Uterus (tissue), 4 donors: Measurements from ENCODE around the gene RAB5B. TPM values are rescaled to one million over a fixed set of nuclear protein-coding genes. Genes with fewer than 3 reads are reported as not detected.

Experiments used
- DNase-seq, 2 donors: peaks; one replicate each; pipeline ENCODE4 v3.0.0-alpha.2; 2019 to 2020
- H3K27ac ChIP-seq, 2 donors: fragments of 200-600 bp; sonication (generic); 1 replicate in 1 of 2; 2 replicates in 1 of 2; pipeline ENCODE4 v1.5.1; 2016 to 2018
- H3K27me3 ChIP-seq, 2 donors: fragments of 200-600 bp; sonication (generic); one replicate each; pipeline ENCODE4 v1.5.1; 2018 to 2019; ENCODE audit warnings: control low read depth in 1 of 2
- H3K36me3 ChIP-seq, 2 donors: fragments of 200-600 bp; sonication (generic); one replicate each; pipeline ENCODE4 v1.5.1; 2019; ENCODE audit warnings: control low read depth in 1 of 2
- H3K4me1 ChIP-seq, 2 donors: fragments of 200-600 bp; sonication (generic); one replicate each; pipeline ENCODE4 v1.5.1; 2018 to 2019; ENCODE audit warnings: control low read depth in 1 of 2
- H3K4me3 ChIP-seq, 2 donors: fragments of 200-600 bp; sonication (generic); 1 replicate in 1 of 2; 2 replicates in 1 of 2; pipeline ENCODE4 v1.5.1; 2018 to 2019; ENCODE audit warnings: mild to moderate bottlenecking in 1 of 2
- H3K9me3 ChIP-seq, 2 donors: fragments of 200-600 bp; sonication (generic); one replicate each; pipeline ENCODE4 v1.5.1; 2019; ENCODE audit warnings: control low read depth in 1 of 2
- POLR2A ChIP-seq, 2 donors: fragments of 450-650 bp; IDR thresholded peaks; one replicate each; pipeline ENCODE4 v1.6.1; 2016; ENCODE audit warnings: antibody characterized with exemption in 2 of 2, mild to moderate bottlenecking in 1 of 2, moderate library complexity in 1 of 2
- intact Hi-C: fragments of 100-400 bp; cut with DNase I; formaldehyde crosslinking; loops from one replicate; pipeline ENCODE4 v1.15.1; 2023; ENCODE audit warnings: low total_unique reads
- total RNA-seq, 4 donors: library from RNA; depleted of rRNA in 3 of 4; stranded (reverse); fragments of >200 nt in 3 of 4; gene quantifications; one replicate each; pipeline versions ENCODE4 v1.1.0 to v1.2.4, GENCODE V29; 2014 to 2023
- TF ChIP-seq, protein P1 (sequence below), 4 experiments: fragments of 200-600 bp in 2 of 4; fragments of 450-650 bp in 2 of 4; sonication (generic) in 2 of 4; IDR thresholded peaks; one replicate each; pipeline ENCODE4 v1.5.1; 2016 to 2019; ENCODE audit warnings: antibody characterized with exemption in 4 of 4, mild to moderate bottlenecking in 2 of 4, moderate library complexity in 1 of 4
- donor health status: DM: yes; HTN: yes; CAD: no.

The RAB5B gene
- total RNA-seq, 4 donors from 2014 or later = 49.4 to 128 (median 67.2) TPM

DNA sequence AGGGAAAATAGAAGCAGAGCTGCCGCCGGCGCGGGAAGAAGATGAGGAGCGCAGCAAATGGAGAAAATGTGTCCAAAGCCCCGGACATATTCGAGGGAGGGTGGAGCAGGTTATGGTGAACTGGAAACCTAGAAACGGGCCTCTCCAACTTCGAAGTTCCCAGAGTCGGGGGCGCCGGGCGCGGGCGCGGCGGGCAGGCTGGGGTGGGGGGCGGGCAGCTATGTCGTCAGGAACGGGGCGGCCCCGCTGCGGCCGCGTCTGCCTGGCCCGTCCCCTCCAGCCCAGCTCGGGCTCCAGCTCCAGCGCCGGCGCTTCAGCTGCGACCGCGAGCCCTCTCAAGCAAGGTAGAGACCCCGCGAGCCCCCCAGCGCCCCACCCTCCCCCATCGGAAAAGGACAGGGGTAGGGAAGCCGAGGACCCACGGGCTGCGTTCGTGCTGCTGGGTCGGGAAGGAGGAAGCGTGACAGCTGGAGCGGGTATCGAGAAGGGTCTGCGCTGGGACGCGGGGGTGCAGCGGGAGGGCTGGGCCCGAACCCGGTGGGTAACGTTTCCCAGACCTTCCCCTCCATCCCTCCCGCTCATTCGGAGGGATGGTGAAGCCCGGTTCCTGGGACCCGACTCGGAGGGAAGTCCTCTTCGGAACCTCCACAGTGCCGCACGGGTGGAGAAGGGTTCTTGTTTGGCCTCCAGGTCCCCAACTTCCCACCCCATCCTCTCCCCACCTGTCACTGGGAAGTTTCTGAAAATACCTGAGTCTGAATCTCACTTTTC lies 41.9 kb upstream of the RAB5B start:
- peak overlapping the region; percentile 77 to 79 for H3K4me3 ChIP-seq
- no peaks in the 10 kb centered on the region for H3K36me3 ChIP-seq
- H3K4me1 ChIP-seq = peaks cover 4 to 7% of the 10 kb centered on the region in 2 donors
- TF ChIP-seq, protein P1, sequence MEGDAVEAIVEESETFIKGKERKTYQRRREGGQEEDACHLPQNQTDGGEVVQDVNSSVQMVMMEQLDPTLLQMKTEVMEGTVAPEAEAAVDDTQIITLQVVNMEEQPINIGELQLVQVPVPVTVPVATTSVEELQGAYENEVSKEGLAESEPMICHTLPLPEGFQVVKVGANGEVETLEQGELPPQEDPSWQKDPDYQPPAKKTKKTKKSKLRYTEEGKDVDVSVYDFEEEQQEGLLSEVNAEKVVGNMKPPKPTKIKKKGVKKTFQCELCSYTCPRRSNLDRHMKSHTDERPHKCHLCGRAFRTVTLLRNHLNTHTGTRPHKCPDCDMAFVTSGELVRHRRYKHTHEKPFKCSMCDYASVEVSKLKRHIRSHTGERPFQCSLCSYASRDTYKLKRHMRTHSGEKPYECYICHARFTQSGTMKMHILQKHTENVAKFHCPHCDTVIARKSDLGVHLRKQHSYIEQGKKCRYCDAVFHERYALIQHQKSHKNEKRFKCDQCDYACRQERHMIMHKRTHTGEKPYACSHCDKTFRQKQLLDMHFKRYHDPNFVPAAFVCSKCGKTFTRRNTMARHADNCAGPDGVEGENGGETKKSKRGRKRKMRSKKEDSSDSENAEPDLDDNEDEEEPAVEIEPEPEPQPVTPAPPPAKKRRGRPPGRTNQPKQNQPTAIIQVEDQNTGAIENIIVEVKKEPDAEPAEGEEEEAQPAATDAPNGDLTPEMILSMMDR (IDR thresholded peaks at IDR 0.05) = no peak
- peak; percentile 26 to 50 for TF ChIP-seq POLR2A (IDR thresholded peaks at IDR 0.05)
- no peaks in the 10 kb centered on the region for H3K27me3 ChIP-seq
- intact Hi-C loops = loop anchor here (5.0 kb wide), 1 partner anchor 105 kb away; the partner anchor contains the start of gene DNAJC14
- peak overlapping the region; percentile 83 to 91 for H3K27ac ChIP-seq
- peak; percentile 62 to 65 for DNase-seq
- H3K9me3 ChIP-seq = no peaks in the 10 kb centered on the region

DNA sequence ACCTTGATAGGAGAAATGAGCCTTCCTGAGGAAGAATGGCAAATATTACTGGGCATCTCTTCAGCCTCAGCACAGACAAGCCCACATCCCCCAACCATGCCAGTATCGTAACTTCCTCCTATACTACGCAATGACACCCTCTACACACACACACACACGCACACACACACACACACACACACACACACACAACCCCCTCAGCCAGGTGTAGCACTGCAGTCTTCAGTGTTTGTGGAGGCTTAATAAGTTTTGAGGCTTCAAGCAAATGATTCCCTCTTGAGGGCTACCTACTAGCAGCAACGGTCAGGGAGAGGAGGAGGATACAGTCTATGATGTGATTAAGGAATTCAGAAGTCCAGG lies 41.3 kb upstream of the RAB5B start:
- no peak for DNase-seq
- Histone ChIP-seq H3K4me3 (peak overlapping the region; percentile 77 to 79), H3K4me1 (peaks cover 4 to 7% of the 10 kb centered on the region in 2 donors), H3K9me3 (no peaks in the 10 kb centered on the region), H3K27ac (peak overlapping the region; percentile 83 to 91), H3K36me3 (no peaks in the 10 kb centered on the region), H3K27me3 (no peaks in the 10 kb centered on the region)
- TF ChIP-seq, protein P1 (IDR thresholded peaks at IDR 0.05) = no peak
- TF ChIP-seq POLR2A (IDR thresholded peaks at IDR 0.05) = no peak
- intact Hi-C loops = loop anchor here (5.0 kb wide), 1 partner anchor 105 kb away; the partner anchor contains the start of gene DNAJC14

DNA sequence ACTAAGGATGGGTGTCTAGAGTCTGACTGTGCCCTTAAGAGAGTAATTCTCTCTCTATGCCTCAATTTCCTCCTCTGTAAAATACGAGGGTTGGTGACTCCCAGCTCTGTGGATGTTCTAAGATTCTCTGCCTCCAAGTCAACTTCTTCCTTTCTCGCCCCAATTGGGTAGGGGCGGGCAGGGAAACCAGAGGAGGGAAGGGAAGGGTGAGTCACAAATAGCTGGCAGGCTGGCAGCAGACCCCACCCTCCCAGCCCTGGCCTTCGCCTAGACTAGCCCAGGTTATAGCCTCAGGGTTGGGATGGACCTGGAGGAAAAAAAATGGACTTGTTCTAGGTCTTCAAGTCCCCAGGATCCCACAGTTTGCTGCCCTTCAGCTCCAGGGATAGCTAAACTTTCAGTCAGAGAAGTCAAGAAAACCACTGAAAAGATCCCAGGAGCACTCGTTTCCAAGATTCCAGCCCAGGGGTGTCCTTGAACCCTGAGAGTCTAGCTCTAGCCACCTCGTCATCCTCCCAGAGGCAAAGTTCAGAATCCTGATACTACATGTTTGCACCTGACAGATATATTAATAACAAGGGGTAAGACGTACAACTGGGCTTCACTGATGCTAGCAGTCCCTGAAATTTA lies 40.6 kb upstream of the RAB5B start:
- no peak for TF ChIP-seq POLR2A (IDR thresholded peaks at IDR 0.05)
- TF ChIP-seq, protein P1 (IDR thresholded peaks at IDR 0.05) = no peak
- peak overlapping the region; percentile 19 to 91 for H3K27ac ChIP-seq
- no peaks in the 10 kb centered on the region for H3K9me3 ChIP-seq
- intact Hi-C loops = loop anchor here (5.0 kb wide), 1 partner anchor 106 kb away; the partner anchor contains the start of gene DNAJC14
- no peak overlapping the region for H3K4me3 ChIP-seq
- no peaks in the 10 kb centered on the region for H3K36me3 ChIP-seq
- H3K4me1 ChIP-seq = peaks cover 4 to 7% of the 10 kb centered on the region in 2 donors
- no peaks in the 10 kb centered on the region for H3K27me3 ChIP-seq
- DNase-seq = peak in 1 of 2 donors; percentile 31

DNA sequence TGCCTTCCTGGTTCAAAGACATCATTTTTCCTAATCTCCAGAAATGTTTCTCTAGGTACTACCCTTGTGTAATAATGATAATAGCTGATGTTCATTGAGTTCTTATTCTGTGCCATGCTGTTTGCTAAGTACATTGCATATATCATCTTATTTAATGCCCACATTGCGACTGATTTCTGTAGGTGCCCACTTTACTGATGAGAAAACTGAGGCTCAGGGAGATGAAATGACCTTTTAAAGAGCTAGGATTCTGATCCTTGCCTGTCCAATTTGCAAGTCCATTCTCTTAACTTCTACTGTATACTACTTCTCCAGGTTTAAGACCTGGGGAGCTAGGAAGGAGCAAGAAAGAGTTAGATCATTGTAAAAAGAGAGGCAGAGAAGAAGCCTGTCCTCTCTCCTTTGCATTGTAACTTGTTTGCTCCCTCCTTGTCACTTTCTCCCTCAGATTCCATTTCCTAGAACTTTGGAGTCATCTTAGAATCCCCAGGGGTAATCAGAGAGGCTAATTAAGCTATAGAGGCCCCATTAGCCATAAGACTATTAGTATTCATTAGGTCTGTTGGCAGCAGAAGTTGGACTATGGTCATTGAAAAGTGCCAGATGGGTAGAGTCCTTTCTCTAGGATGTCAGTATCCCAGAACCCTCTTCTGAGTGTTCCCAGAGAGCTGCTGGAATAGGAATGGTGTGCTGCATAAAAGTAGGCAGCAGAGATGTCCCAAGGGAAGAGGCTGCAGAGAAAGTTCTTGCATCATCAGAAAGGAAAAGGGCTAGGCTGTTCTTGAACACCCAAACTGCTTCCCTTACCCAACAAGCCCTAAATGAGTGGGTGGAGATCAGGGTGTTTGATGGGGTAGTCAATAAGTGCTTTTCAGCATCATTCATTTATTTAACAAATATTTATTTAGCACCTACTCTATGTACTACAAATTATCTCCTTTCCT lies 39.8 kb upstream of the RAB5B start:
- Histone ChIP-seq H3K4me3 (no peak overlapping the region), H3K36me3 (no peaks in the 10 kb centered on the region), H3K9me3 (no peaks in the 10 kb centered on the region), H3K27me3 (no peaks in the 10 kb centered on the region), H3K27ac (peak overlapping the region in 1 of 2 donors; percentile 91), H3K4me1 (peaks cover 4% of the 10 kb centered on the region in 2 donors)
- intact Hi-C loops = loop anchor here (5.0 kb wide), 1 partner anchor 107 kb away; the partner anchor contains the start of gene DNAJC14
- TF ChIP-seq, protein P1 (IDR thresholded peaks at IDR 0.05) = no peak
- TF ChIP-seq POLR2A (IDR thresholded peaks at IDR 0.05) = no peak
- DNase-seq = no peak
